Measurements from ENCODE around the gene ARMC12. TPM values are rescaled to one million over a fixed set of nuclear protein-coding genes. Genes with fewer than 3 reads are reported as not detected.

ARMC12 gene
- total RNA-seq, 1 experiment from 2014 or later, result not detected

GRCh38 chr6:35751594-35751993 is 14.8 kb downstream of the ARMC12 start:
- no peak overlapping the region for H3K27ac Mint-ChIP-seq (ENCODE audit: unreplicated experiment)
- no peak for DNase-seq
- ChIA-PET CTCF (no interaction called here), POLR2A (no interaction called here)
- Histone ChIP-seq H3K27me3 (replicated peaks; ENCODE audit: control insufficient read depth, insufficient read depth, low read length) (no peaks in the 10 kb centered on the region), H3K9me3 (no peaks in the 10 kb centered on the region; the same call in 1 of the 2 replicates), H3K4me3 (ENCODE audit: low read depth, low read length) (no peak overlapping the region), H3K36me3 (ENCODE audit: control insufficient read depth, insufficient read depth, low read length) (no peaks in the 10 kb centered on the region), H3K4me1 (no peaks in the 10 kb centered on the region)
- H3K27me3 Mint-ChIP-seq (ENCODE audit: insufficient read depth, unreplicated experiment), result peaks cover 6% of the 10 kb centered on the region
- no TSS peak for BruUV-seq (replicated peaks)
- no peaks in the 10 kb centered on the region for H3K36me3 Mint-ChIP-seq (ENCODE audit: insufficient read depth, unreplicated experiment)
- no peak overlapping the region for H3K4me3 Mint-ChIP-seq (ENCODE audit: unreplicated experiment)
- no peaks in the 10 kb centered on the region for H3K9me3 Mint-ChIP-seq (ENCODE audit: unreplicated experiment)
- intact Hi-C loops (cut with micrococcal nuclease; ENCODE audit: unreplicated experiment), result no loop called here
- H3K4me1 Mint-ChIP-seq (ENCODE audit: low read depth, unreplicated experiment), result no peaks in the 10 kb centered on the region
- TF ChIP-seq, protein P1, sequence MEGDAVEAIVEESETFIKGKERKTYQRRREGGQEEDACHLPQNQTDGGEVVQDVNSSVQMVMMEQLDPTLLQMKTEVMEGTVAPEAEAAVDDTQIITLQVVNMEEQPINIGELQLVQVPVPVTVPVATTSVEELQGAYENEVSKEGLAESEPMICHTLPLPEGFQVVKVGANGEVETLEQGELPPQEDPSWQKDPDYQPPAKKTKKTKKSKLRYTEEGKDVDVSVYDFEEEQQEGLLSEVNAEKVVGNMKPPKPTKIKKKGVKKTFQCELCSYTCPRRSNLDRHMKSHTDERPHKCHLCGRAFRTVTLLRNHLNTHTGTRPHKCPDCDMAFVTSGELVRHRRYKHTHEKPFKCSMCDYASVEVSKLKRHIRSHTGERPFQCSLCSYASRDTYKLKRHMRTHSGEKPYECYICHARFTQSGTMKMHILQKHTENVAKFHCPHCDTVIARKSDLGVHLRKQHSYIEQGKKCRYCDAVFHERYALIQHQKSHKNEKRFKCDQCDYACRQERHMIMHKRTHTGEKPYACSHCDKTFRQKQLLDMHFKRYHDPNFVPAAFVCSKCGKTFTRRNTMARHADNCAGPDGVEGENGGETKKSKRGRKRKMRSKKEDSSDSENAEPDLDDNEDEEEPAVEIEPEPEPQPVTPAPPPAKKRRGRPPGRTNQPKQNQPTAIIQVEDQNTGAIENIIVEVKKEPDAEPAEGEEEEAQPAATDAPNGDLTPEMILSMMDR (IDR thresholded peaks at IDR 0.05; ENCODE audit: insufficient read depth in 1 of 2, low read depth in 1 of 2, low read length in 1 of 2, severe bottlenecking in 1 of 2, unreplicated experiment in 1 of 2), result no peak

DNA sequence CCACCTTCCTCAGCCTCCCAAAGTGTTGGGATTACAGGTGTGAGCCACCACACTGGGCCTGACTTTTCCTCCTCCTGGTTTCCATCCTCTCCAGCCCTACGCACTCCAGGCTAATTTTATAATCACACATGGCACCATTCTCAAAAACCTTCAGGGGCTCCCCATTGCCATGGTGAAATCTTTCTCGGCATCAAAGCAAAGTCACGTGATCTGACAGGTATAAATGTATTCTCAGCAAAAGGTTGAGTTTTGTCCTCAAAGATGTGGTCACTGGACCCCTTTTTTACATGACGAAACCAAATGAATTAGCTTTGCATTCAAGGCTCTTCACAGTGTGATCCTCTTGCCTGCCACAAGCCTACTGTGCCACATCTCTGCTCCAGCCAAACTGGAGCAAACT is 15.5 kb downstream of the ARMC12 start:
- Histone ChIP-seq H3K4me1 (no peaks in the 10 kb centered on the region), H3K36me3 (ENCODE audit: control insufficient read depth, insufficient read depth, low read length) (no peaks in the 10 kb centered on the region), H3K9me3 (no peaks in the 10 kb centered on the region; the same call in 1 of the 2 replicates), H3K27me3 (replicated peaks; ENCODE audit: control insufficient read depth, insufficient read depth, low read length) (no peaks in the 10 kb centered on the region), H3K4me3 (ENCODE audit: low read depth, low read length) (no peak overlapping the region)
- Mint-ChIP-seq H3K27me3 (ENCODE audit: insufficient read depth, unreplicated experiment) (peaks cover 4% of the 10 kb centered on the region), H3K4me1 (ENCODE audit: low read depth, unreplicated experiment) (no peaks in the 10 kb centered on the region), H3K4me3 (ENCODE audit: unreplicated experiment) (no peak overlapping the region), H3K27ac (ENCODE audit: unreplicated experiment) (no peak overlapping the region), H3K36me3 (ENCODE audit: insufficient read depth, unreplicated experiment) (no peaks in the 10 kb centered on the region), H3K9me3 (ENCODE audit: unreplicated experiment) (no peaks in the 10 kb centered on the region)
- TF ChIP-seq, protein P1 (IDR thresholded peaks at IDR 0.05; ENCODE audit: insufficient read depth in 1 of 2, low read depth in 1 of 2, low read length in 1 of 2, severe bottlenecking in 1 of 2, unreplicated experiment in 1 of 2), result no peak
- intact Hi-C loops (cut with micrococcal nuclease; ENCODE audit: unreplicated experiment), result no loop called here
- DNase-seq, result no peak
- CTCF ChIA-PET, result no interaction called here
- no TSS peak for BruUV-seq (replicated peaks)
- POLR2A ChIA-PET, result no interaction called here

DNA sequence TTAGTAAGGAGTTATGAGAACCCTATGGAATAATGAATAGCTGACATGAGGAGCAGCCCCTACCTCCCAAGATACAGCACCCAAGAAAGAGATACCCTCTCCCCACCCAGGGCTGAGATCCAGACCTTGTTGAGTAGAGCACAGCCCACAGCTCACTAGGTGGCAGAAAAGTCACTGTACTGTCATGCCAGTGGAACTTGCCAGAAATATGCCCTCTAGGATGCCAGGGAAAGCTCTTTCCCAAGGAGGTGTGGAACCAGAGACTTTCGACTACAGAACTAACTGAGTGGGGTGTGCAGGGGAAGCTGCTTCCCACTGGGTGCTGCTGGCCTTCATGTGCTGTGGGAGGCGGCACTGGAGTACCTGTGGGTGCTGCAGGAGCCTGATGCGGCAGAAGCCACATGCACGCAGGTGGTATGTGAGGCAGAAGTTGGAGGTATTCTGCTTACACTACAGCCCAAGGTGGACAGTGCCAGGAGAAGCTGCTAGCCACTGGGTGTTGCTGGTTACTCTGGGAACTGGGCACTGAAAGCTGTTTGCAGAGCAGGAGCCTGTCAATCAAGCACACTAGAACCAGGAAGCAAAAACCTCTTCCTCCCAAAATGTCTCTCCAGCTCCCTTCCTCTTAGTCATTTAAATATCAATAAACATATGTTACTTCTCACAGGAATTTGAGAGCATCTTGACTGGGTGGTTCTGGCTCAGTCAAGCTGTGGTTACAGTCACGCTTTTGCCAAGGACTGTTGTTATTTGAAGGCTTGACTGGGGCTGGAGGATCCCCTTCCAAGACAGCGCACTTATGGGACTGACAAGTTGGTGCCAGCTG is 17.8 kb downstream of the ARMC12 start:
- intact Hi-C loops (cut with micrococcal nuclease; ENCODE audit: unreplicated experiment), result no loop called here
- BruUV-seq (replicated peaks), result no TSS peak

More for the DNA sequence above, 17.8 kb downstream of the ARMC12 start:
- Mint-ChIP-seq H3K36me3 (ENCODE audit: insufficient read depth, unreplicated experiment) (no peaks in the 10 kb centered on the region), H3K4me3 (ENCODE audit: unreplicated experiment) (no peak overlapping the region), H3K27me3 (ENCODE audit: insufficient read depth, unreplicated experiment) (peaks cover 4% of the 10 kb centered on the region), H3K27ac (ENCODE audit: unreplicated experiment) (no peak overlapping the region), H3K9me3 (ENCODE audit: unreplicated experiment) (no peaks in the 10 kb centered on the region), H3K4me1 (ENCODE audit: low read depth, unreplicated experiment) (no peaks in the 10 kb centered on the region)
- Histone ChIP-seq H3K36me3 (ENCODE audit: control insufficient read depth, insufficient read depth, low read length) (no peaks in the 10 kb centered on the region), H3K9me3 (no peaks in the 10 kb centered on the region), H3K4me3 (ENCODE audit: low read depth, low read length) (no peak overlapping the region), H3K4me1 (no peaks in the 10 kb centered on the region), H3K27me3 (replicated peaks; ENCODE audit: control insufficient read depth, insufficient read depth, low read length) (no peaks in the 10 kb centered on the region)
- no peak for DNase-seq
- TF ChIP-seq, protein P1 (IDR thresholded peaks at IDR 0.05; ENCODE audit: insufficient read depth in 1 of 2, low read depth in 1 of 2, low read length in 1 of 2, severe bottlenecking in 1 of 2, unreplicated experiment in 1 of 2), result no peak
- ChIA-PET CTCF (interaction anchor here (1.2 kb wide), 1 partner anchor 18 kb away, joined by 3 read pairs; the partner anchor contains the start of gene ARMC12), POLR2A (no interaction called here)

Measured in Caco-2 (cell line).